ENCODE results near the gene CHRDL2.

DNA sequence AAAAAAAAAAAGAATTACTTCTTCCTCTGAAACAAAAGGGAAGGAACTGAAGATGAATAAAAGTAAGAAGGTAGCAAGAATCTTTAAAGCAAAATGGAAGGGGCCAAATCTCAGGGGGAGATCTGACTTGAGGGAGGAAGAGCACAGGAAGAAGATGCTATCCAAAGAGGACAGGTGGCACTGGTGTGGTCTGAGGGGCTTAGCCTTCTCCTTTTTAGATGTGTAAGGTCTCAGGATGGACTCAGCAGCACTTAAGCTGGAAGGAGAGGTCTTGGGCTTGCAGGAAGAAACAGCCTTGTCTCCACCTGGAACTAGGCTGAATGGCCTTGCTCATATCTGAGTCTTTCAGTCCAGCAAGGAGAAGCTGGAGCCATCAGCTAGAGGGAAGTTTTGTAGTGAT, 12.4 kb upstream of the CHRDL2 start:
- TF ChIP-seq CTCF (conservative IDR thresholded peaks at IDR 0.05 in 1 of 2, IDR thresholded peaks at IDR 0.05 in 1 of 2; ENCODE audit: low read depth in 1 of 2, low read length in 2 of 2) (no peak), EZH2 (IDR thresholded peaks at IDR 0.05; ENCODE audit: low read length, missing control alignments) (no peak)
